Lung (tissue), 12 donors: ENCODE data around the gene VEPH1. TPM values are rescaled to one million over a fixed set of nuclear protein-coding genes. Genes with fewer than 3 reads are reported as not detected.

Experiments used
- ATAC-seq: fragments of 200-7000 bp; cut with Tn5 transposase; one replicate; pipeline ENCODE4 v1.9.1; 2020; ENCODE audit warnings: moderate number of reproducible peaks; ENCODE audit not compliant: insufficient read depth, low FRiP score
- DNase-seq, 3 donors: peaks; one replicate each; pipeline ENCODE4 v3.0.0-alpha.2; 2013 to 2017
- H3K27ac ChIP-seq, 2 donors: one replicate each; pipeline ENCODE4 v1.5.1; 2013; ENCODE audit warnings: mild to moderate bottlenecking in 2 of 2, moderate library complexity in 2 of 2, control low read depth in 1 of 2, inconsistent platforms in 1 of 2, low read depth in 1 of 2, low read length in 1 of 2
- H3K27me3 ChIP-seq, 3 donors: one replicate each; pipeline ENCODE4 v1.5.1; 2013; ENCODE audit warnings: low read length in 2 of 3; ENCODE audit not compliant: control insufficient read depth in 3 of 3, insufficient read depth in 3 of 3
- H3K36me3 ChIP-seq, 4 donors: one replicate each; pipeline ENCODE4 v1.5.1; 2013; ENCODE audit warnings: low read length in 4 of 4, mild to moderate bottlenecking in 1 of 4, moderate library complexity in 1 of 4; ENCODE audit not compliant: control insufficient read depth in 4 of 4, insufficient read depth in 4 of 4
- H3K4me1 ChIP-seq, 5 donors: one replicate each; pipeline ENCODE4 v1.5.1; 2013; ENCODE audit warnings: low read length in 5 of 5, mild to moderate bottlenecking in 2 of 5, moderate library complexity in 1 of 5; ENCODE audit not compliant: control insufficient read depth in 5 of 5, insufficient read depth in 5 of 5
- H3K4me3 ChIP-seq: one replicate; pipeline ENCODE4 v1.5.1; 2013; ENCODE audit warnings: mild to moderate bottlenecking, control low read depth, moderate library complexity
- H3K9ac ChIP-seq, 2 donors: one replicate each; pipeline ENCODE4 v1.5.1; 2013; ENCODE audit warnings: low read length in 2 of 2, control low read depth in 1 of 2; ENCODE audit not compliant: insufficient read depth in 1 of 2
- H3K9me3 ChIP-seq, 4 donors: one replicate each; pipeline ENCODE4 v1.5.1; 2013; ENCODE audit warnings: low read length in 3 of 4, mild to moderate bottlenecking in 1 of 4, moderate library complexity in 1 of 4; ENCODE audit not compliant: control insufficient read depth in 4 of 4, insufficient read depth in 3 of 4
- WGBS, 2 donors: extraction: QIAGEN DNeasy Blood & Tissue Kit; methylation state at CpG; one replicate each; pipeline ENCODE4 v1.1.7; 2013; 5-methylcytosine and 5-hydroxymethylcytosine counted together
- polyA plus RNA-seq, 2 donors: library from polyadenylated mRNA; stranded (reverse); fragments of 200-250 nt; gene quantifications; one replicate each; pipeline ENCODE4 v1.2.1, GENCODE V29; 2013
- total RNA-seq, 2 donors: library from RNA; depleted of rRNA in 1 of 2; stranded (reverse); fragments of >200 nt in 1 of 2; gene quantifications; one replicate each; pipeline ENCODE4 v1.2.1, GENCODE V29; 2014 to 2021
- TF ChIP-seq, protein P1 (sequence below): IDR thresholded peaks from 2 replicates; pipeline ENCODE4 v1.5.1; 2012; ENCODE audit warnings: mild to moderate bottlenecking; ENCODE audit errors: control extremely low read depth, extremely low read depth
- donor health status: control.
- donor health status: control.
- donor health status: Bipolar disorder and iron deficiency.
- donor health status: healthy.
- donor health status: DM: yes; HTN: yes; CAD: no.

The VEPH1 gene
- total and polyA plus RNA-seq, 4 donors = 14.6 to 237 (median 65.5) TPM

DNA sequence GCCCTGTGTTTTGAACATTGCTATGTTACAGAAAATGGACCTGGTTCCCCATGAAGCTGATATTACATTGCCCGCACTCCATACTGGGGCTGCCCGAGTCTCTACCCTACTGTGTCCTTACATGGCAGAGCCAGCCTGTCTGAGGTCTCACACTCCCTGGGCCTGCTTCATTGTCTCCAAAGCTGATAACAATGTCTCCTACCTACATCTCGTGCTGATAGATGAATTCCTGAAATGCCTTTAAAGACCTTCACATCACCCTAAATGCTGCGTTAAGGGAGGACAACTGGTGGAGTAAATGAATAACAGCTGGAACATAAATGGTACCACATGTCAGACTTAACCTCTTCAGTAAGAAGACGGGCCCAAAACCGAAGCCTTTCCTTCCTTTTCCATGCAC, 129.4 kb downstream of the VEPH1 start:
- Histone ChIP-seq H3K27ac (no peak overlapping the region), H3K4me3 (no peak overlapping the region), H3K4me1 (peaks cover 0 to 40% (median 10%) of the 10 kb centered on the region in 5 donors), H3K9ac (no peak overlapping the region), H3K36me3 (peaks cover 0 to 1% (median 0%) of the 10 kb centered on the region in 4 donors), H3K9me3 (no peaks in the 10 kb centered on the region), H3K27me3 (no peaks in the 10 kb centered on the region)
- DNase-seq (no peak), ATAC-seq (no peak)
- TF ChIP-seq, protein P1, sequence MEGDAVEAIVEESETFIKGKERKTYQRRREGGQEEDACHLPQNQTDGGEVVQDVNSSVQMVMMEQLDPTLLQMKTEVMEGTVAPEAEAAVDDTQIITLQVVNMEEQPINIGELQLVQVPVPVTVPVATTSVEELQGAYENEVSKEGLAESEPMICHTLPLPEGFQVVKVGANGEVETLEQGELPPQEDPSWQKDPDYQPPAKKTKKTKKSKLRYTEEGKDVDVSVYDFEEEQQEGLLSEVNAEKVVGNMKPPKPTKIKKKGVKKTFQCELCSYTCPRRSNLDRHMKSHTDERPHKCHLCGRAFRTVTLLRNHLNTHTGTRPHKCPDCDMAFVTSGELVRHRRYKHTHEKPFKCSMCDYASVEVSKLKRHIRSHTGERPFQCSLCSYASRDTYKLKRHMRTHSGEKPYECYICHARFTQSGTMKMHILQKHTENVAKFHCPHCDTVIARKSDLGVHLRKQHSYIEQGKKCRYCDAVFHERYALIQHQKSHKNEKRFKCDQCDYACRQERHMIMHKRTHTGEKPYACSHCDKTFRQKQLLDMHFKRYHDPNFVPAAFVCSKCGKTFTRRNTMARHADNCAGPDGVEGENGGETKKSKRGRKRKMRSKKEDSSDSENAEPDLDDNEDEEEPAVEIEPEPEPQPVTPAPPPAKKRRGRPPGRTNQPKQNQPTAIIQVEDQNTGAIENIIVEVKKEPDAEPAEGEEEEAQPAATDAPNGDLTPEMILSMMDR = no peak
- WGBS, 2 donors = 80 to 86% methylated on average over 6 of the region's 6 CpGs

DNA sequence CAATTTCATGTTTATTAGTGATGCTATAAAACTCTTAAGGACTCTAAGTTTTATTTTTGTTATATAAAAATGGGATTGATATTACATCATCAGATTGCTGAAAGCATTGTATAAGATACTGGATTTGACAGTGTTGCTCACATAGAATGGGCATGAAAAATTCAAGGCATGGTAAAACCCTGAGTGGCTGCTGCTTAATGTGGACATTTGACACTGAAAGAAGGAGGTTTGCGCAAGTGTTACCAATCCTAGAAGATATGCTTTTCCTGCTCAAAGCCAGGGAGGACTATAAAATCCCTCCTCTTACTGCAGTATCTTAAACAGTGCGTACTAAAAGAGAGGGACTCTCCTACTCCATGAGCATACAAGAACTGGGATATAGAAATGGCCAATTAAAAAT, 132.3 kb downstream of the VEPH1 start:
- peaks cover 0 to 40% (median 10%) of the 10 kb centered on the region in 5 donors for H3K4me1 ChIP-seq
- TF ChIP-seq, protein P1 = no peak
- WGBS, 2 donors = 50 to 75% methylated on average over 2 of the region's 2 CpGs

DNA sequence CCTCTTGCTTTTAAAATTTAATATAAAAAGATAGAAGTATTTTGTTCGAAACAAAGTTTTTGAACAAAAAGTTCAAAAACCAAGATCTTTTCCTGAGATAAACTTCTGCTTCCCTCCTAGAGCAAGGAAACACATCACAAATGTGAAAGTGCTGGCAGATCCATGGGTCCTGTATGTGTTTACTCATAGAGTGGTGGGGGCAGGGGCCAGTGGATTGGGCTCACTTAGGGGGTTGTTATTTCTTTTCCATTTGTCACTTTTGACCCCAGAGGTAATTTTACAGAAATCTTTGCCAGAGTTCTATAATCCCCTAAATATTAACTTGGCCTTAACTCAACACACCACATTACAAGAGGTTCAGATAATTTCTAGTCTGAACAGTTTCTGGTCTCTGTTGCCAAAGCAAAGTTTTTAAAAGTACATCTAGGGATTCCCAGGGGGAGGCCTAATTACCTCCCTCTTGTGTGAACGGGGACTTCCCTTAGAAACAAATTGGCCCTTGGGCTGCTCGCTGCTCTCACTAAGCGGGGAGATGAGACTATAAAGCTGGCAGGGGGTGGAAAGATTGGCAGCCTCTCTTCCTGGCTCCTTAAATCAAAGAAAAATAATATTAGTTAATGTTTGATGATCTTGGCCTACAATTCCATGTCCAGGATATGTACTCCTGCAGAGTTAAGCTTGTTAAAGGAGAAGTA, 133.3 kb downstream of the VEPH1 start:
- H3K4me3 ChIP-seq = no peak overlapping the region

More for the DNA sequence above, 132.3 kb downstream of the VEPH1 start:
- no peak overlapping the region for H3K9ac ChIP-seq
- no peak overlapping the region for H3K27ac ChIP-seq
- ATAC-seq (no peak), DNase-seq (no peak)
- no peak overlapping the region for H3K4me3 ChIP-seq
- H3K36me3 ChIP-seq = peaks cover 0 to 1% (median 0%) of the 10 kb centered on the region in 4 donors
- no peaks in the 10 kb centered on the region for H3K27me3 ChIP-seq
- H3K9me3 ChIP-seq = no peaks in the 10 kb centered on the region

More for the DNA sequence above, 133.3 kb downstream of the VEPH1 start:
- peaks cover 0 to 36% (median 10%) of the 10 kb centered on the region in 5 donors for H3K4me1 ChIP-seq
- H3K27ac ChIP-seq = no peak overlapping the region
- 56 to 67% methylated on average over 4 of the region's 4 CpGs for whole genome bisulfite sequencing, 2 donors
- DNase-seq (peak; percentile 76 to 93 (median 86)), ATAC-seq (no peak)
- no peaks in the 10 kb centered on the region for H3K9me3 ChIP-seq
- H3K9ac ChIP-seq = no peak overlapping the region
- TF ChIP-seq, protein P1 = no peak
- H3K36me3 ChIP-seq = peaks cover 0 to 1% (median 0%) of the 10 kb centered on the region in 4 donors
- no peaks in the 10 kb centered on the region for H3K27me3 ChIP-seq
